ENCODE measurements around the gene SPTBN1. TPM values are rescaled to one million over a fixed set of nuclear protein-coding genes. Genes with fewer than 3 reads are reported as not detected.

SPTBN1 gene
- total and polyA plus RNA-seq, 2 of the 13 experiments (the other 11 are each of a cell fraction or from before 2014, with no cell fraction given): 123 to 299 TPM

- peak; percentile 75 for TF ChIP-seq ASH2L (IDR thresholded peaks at IDR 0.05; ENCODE audit: insufficient read length, low read depth, low read length)
- no peak for TF ChIP-seq KLF12 (CRISPR knock-in tag; IDR thresholded peaks at IDR 0.05; ENCODE audit: borderline replicate concordance)
- no peak for TF ChIP-seq NONO (IDR thresholded peaks at IDR 0.05)
- no peak for TF ChIP-seq NONO (CRISPR knock-in tag; conservative IDR thresholded peaks at IDR 0.05)
- 0 out of 2 replicates have a peak, but pooled peaks have one; percentile 24 for TF ChIP-seq NR2C2 (CRISPR knock-in tag; IDR thresholded peaks at IDR 0.05; ENCODE audit: borderline replicate concordance)
- no peak for TF ChIP-seq KLF13 (CRISPR knock-in tag; IDR thresholded peaks at IDR 0.05)
- TF ChIP-seq ZNF234 (CRISPR knock-in tag; conservative IDR thresholded peaks at IDR 0.05): no peak
- TF ChIP-seq ZMAT3 (CRISPR knock-in tag; conservative IDR thresholded peaks at IDR 0.05): 0 out of 2 replicates have a peak, but pooled peaks have one; percentile 1
- TF ChIP-seq MXD1 (CRISPR knock-in tag; IDR thresholded peaks at IDR 0.05): no peak
- no peak for TF ChIP-seq ZNF891 (CRISPR knock-in tag; IDR thresholded peaks at IDR 0.05)
- no peak for TF ChIP-seq KDM4B (CRISPR knock-in tag; IDR thresholded peaks at IDR 0.05)
- no peak for TF ChIP-seq ZNF382 (CRISPR knock-in tag; IDR thresholded peaks at IDR 0.05; ENCODE audit: borderline replicate concordance)
- TF ChIP-seq PHB2 (IDR thresholded peaks at IDR 0.05; ENCODE audit: partially characterized antibody): no peak
- no peak for TF ChIP-seq SMAD1 (CRISPR knock-in tag; IDR thresholded peaks at IDR 0.05; ENCODE audit: borderline replicate concordance, low read depth)
- no peak for TF ChIP-seq ZNF784 (CRISPR knock-in tag; IDR thresholded peaks at IDR 0.05; ENCODE audit: borderline replicate concordance)
- no peak for TF ChIP-seq ZNF296 (CRISPR knock-in tag; conservative IDR thresholded peaks at IDR 0.05)
- TF ChIP-seq ELF1 (CRISPR knock-in tag; IDR thresholded peaks at IDR 0.05): no peak
- no peak for TF ChIP-seq MTA3 (CRISPR knock-in tag; IDR thresholded peaks at IDR 0.05)
- TF ChIP-seq HNRNPL (IDR thresholded peaks at IDR 0.05; ENCODE audit: low read depth, low read length): 0 out of 2 replicates have a peak, but pooled peaks have one; percentile 40
- TF ChIP-seq GABPA (IDR thresholded peaks at IDR 0.05; ENCODE audit: low read depth, low read length): no peak
- peak; percentile 19; the same call in 1 of the 2 replicates for TF ChIP-seq GABPA (CRISPR knock-in tag; IDR thresholded peaks at IDR 0.05; ENCODE audit: low read depth)
- TF ChIP-seq HOXA7 (CRISPR knock-in tag; IDR thresholded peaks at IDR 0.05): no peak
- TF ChIP-seq RBFOX2 (IDR thresholded peaks at IDR 0.05; ENCODE audit: low read depth, low read length): peak; percentile 63
- no peak for TF ChIP-seq ATM (IDR thresholded peaks at IDR 0.05; ENCODE audit: borderline replicate concordance)
- TF ChIP-seq EP300 (IDR thresholded peaks at IDR 0.05; ENCODE audit: low read depth in 2 of 2, low read length in 2 of 2): no peak
- TF ChIP-seq EP300 (CRISPR knock-in tag; IDR thresholded peaks at IDR 0.05; ENCODE audit: borderline replicate concordance): no peak
- no peak for TF ChIP-seq DDIT3 (CRISPR knock-in tag; IDR thresholded peaks at IDR 0.05)
- no peak for TF ChIP-seq NFRKB (IDR thresholded peaks at IDR 0.05)
- TF ChIP-seq FOXK1 (CRISPR knock-in tag; IDR thresholded peaks at IDR 0.05; ENCODE audit: borderline replicate concordance, low read depth): no peak
- TF ChIP-seq ZBTB37 (CRISPR knock-in tag; IDR thresholded peaks at IDR 0.05): no peak
- TF ChIP-seq SSRP1 (CRISPR knock-in tag; IDR thresholded peaks at IDR 0.05): no peak
Measured at GRCh38 chr2:54560146-54560881, 104.2 kb downstream of the SPTBN1 start (continued).
